H1 (cell line): Measurements from ENCODE around the gene ARHGEF11.

Experiments
- CTCF ChIP-seq, 3 experiments: IDR thresholded peaks; 1 replicate in 2 of 3; 2 replicates in 1 of 3; pipeline versions ENCODE4 v1.5.1 to v1.6.1; 2011; ENCODE audit warnings: low read length in 3 of 3, mild to moderate bottlenecking in 3 of 3, inconsistent platforms in 2 of 3, low read depth in 1 of 3, moderate library complexity in 1 of 3; ENCODE audit not compliant: insufficient read depth in 1 of 3; ENCODE audit errors: control extremely low read depth in 1 of 3
- GABPA ChIP-seq: IDR thresholded peaks from 2 replicates; pipeline ENCODE4 v1.6.1; 2011; ENCODE audit warnings: mild to moderate bottlenecking, low read length, moderate library complexity, borderline replicate concordance; ENCODE audit not compliant: insufficient read depth
- JUN ChIP-seq: IDR thresholded peaks from 2 replicates; pipeline ENCODE4 v1.6.1; 2011; ENCODE audit warnings: low read depth, mild to moderate bottlenecking, improper control_type of control experiment, low read length
- KDM1A ChIP-seq: fragments of 200-600, 300-600 bp; sonication (generic); IDR thresholded peaks from 2 replicates; pipeline ENCODE4 v1.7.1; 2016; ENCODE audit warnings: mild to moderate bottlenecking, low read length, borderline replicate concordance
- MAX ChIP-seq: IDR thresholded peaks from 2 replicates; pipeline ENCODE4 v1.6.1; 2012; ENCODE audit warnings: inconsistent platforms
- NANOG ChIP-seq: IDR thresholded peaks from 2 replicates; pipeline ENCODE4 v1.6.1; 2011; ENCODE audit warnings: low read length, low read depth, mild to moderate bottlenecking, inconsistent platforms; ENCODE audit not compliant: insufficient read depth, poor library complexity, severe bottlenecking
- POLR2AphosphoS5 ChIP-seq: IDR thresholded peaks from 2 replicates; pipeline ENCODE4 v1.6.1; 2011; ENCODE audit warnings: low read depth, low read length
- RXRA ChIP-seq: IDR thresholded peaks from 2 replicates; pipeline ENCODE4 v1.6.1; 2011; ENCODE audit warnings: low read depth, mild to moderate bottlenecking, low read length, moderate library complexity; ENCODE audit not compliant: insufficient read depth
- SAP30 ChIP-seq: fragments of 300-600 bp; sonication (generic); IDR thresholded peaks from 2 replicates; pipeline ENCODE4 v1.7.1; 2012; ENCODE audit warnings: low read length, moderate library complexity, mild to moderate bottlenecking, inconsistent platforms; ENCODE audit not compliant: insufficient read depth, insufficient replicate concordance
- SIN3A ChIP-seq, 2 experiments: IDR thresholded peaks in 1 of 2; conservative IDR thresholded peaks in 1 of 2; 2 replicates each; pipeline ENCODE4 v1.6.1; 2011 to 2012; ENCODE audit warnings: low read length in 2 of 2, improper control_type of control experiment in 1 of 2, low read depth in 1 of 2, mild to moderate bottlenecking in 1 of 2
- YY1 ChIP-seq: IDR thresholded peaks from 2 replicates; pipeline ENCODE4 v1.6.1; 2011; ENCODE audit warnings: low read depth, mild to moderate bottlenecking, low read length

GRCh38 chr1:156887317-156887716, 158.2 kb downstream of the ARHGEF11 start:
- TF ChIP-seq POLR2AphosphoS5, result no peak
- no peak for TF ChIP-seq KDM1A
- TF ChIP-seq JUN, result no peak
- no peak for TF ChIP-seq CTCF (IDR thresholded peaks at IDR 0.05; ENCODE audit: control extremely low read depth in 1 of 3, insufficient read depth in 1 of 3, low read depth in 1 of 3, low read length in 3 of 3)
- TF ChIP-seq SIN3A (conservative IDR thresholded peaks at IDR 0.05 in 1 of 2, IDR thresholded peaks at IDR 0.05 in 1 of 2; ENCODE audit: low read depth in 1 of 2, low read length in 2 of 2), result no peak
- TF ChIP-seq MAX, result no peak
- no peak for TF ChIP-seq YY1
- no peak for TF ChIP-seq GABPA
- TF ChIP-seq RXRA, result no peak
- no peak for TF ChIP-seq SAP30
- no peak for TF ChIP-seq NANOG
